HG03103 (cell line): Measurements from ENCODE around the gene SNX14.

Experiments used
- ATAC-seq: cut with Tn5 transposase; IDR thresholded peaks from one replicate; pipeline ENCODE4 v1.9.1; 2021; ENCODE audit warnings: low read depth; ENCODE audit not compliant: unreplicated experiment

SNX14 gene

DNA sequence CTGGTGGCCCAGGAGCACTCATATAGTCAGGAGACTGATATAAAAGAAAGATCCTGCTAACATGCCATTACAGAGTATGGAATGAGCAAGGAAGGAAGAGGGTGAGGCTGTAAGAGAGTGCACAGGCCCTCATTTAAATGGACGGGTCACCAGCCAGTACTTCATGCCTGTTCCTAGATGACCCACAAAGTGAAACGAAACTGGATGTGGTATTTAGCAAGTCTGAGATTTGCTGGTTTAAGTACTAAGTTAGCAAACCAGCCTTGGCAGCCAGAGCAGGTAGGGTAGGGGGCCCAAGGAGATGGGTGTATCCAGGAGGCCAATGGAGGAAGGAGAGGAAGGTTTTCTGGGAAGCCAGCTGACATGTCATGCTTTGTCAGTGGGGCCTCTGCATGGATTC is 127.9 kb downstream of the SNX14 start:
- peak; percentile 40 for ATAC-seq

DNA sequence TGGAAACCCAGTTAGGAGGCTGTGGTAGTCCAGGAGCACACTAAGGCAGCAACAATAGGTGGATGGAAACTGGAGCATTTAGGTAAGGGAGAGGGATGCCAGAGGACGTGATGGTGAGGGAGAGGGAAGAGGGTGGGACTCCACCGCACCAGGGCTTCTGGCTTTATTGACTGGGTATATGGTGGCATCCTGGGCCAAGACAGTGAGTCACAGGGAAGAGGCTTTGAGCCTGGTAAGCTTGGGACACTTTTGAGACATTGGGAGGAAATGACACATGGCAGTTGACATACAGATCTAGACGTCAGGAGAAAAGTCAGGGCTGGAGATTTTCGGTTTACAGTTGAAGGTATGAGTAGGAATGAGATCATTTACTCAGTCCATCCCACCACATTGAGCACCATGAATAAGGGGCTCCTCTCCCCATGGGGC is 128.9 kb downstream of the SNX14 start:
- ATAC-seq: no peak

DNA sequence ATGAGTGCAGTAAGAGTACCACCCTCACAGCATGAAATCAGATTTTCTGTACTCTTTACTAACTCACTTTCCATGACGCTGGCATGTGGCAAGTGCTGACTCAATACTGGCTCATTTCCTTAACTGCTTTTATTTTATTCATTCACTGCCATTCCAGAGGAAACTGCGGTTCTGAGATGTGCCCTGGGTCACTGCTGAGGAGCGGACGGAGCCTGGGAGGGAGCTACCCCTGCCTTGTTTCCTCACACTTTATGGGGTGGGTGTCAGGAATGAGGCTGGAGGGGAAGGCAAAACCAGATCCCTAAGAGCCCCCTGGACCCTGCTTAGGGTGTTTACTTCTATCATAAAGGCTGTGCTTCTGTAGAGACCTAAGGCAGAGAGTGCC is 129.4 kb downstream of the SNX14 start:
- ATAC-seq: no peak

DNA sequence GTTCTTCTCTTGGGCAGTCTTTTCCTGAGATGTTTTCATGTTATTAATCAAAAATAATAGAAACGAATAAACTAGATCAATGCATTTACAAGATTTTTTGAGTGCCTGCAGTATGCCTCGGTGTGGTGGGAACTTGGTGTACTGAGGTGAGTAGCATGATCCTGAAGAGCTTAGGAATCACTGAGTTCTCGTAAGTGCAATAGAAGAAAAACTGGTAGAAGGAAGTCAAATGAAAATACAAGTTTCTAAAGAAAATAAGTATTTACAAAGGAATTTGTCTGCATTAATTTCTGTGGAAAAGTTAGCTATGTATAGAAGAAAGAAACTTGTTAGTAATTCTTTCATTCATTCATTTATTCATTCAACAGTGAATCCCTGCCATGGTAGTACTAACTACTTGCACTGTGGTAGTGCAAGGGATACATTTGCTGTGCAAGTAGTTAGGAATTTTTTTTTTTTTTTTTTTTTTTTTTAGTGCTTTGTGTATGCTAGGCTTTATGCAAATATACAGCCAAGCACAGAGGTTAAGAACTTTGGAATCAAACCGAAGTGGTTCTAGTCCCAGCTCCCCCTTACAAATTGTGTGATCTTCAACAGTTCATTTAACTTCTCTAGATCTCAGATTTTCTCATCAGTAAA is 129.9 kb downstream of the SNX14 start:
- no peak for ATAC-seq

DNA sequence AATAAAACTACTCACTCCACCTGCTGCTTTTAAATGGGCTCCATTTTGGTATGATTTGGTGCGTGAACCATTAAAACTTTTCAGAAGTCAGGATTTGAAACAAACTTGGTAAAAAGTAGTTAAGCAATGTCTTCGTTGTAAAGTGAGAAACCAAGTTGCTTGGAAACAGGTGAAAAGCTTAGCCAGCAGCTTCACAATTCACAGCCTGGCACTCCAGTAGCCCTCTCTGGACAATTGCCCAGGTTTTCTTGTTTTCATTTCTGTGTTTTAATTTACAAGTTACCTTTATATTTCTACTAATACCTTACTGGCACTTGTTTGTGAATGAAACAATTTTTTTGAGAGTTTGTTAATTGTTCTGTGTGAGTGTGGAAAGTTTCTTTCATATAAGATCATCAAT is 131.0 kb downstream of the SNX14 start:
- ATAC-seq: no peak

DNA sequence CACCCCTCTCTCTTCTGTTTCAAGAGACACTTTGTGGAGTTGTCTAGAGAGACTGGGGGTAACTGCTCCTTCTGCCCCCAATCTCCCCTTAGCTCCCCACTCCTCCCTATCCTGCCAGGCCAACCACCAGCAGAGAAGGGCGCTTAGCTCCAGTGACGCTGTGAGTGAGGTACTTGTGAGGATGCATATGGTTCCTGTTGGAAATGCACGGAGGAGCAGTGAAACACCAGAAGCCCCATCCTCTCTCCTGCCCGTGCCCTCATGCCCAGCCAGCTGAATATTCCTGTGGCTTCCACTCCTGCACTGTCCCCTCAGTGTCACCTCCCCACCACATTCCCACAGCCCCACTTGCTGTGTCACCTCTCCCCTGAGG is 131.9 kb downstream of the SNX14 start:
- ATAC-seq: no peak

DNA sequence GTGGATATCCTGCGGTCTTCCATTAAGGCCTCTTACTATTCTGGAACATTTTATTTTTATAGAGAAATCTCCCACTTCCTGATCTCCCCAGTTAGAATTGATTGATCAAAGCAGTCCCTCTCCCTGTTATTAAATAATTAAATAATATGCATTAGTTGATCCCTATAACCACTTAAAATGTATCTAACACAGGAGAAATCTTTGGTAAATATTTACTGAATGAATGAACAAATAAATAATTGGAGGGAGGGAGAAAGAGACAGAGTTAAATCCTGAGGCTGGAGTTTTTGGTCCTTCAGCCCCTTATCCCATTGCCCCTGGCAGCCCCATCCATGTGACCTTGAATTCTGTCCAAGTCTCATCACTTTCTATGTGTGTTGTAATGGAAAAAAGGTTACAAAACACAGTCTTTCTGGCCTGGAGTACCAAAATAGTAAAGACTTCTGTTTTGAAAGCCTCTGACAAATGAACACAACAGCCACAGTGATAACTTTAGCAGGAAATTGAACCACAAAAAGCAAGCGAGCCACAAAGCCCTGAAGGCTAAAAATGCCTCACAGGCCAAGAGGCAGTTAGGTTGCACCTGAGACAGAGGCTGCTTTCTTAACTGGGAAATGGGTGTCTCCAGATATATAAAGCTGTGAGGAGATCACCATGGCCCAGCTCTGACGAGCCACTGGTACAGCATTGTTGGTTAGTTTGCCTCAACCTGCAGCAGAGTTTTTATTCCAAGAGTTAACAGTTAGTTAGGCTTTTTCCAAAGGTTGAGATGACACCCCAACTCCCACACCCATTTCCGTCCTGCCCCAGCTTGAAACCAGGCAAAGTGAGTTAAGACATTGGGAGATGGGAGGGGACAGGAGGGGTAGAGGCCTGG is 132.5 kb downstream of the SNX14 start:
- peak; percentile 83 for ATAC-seq

DNA sequence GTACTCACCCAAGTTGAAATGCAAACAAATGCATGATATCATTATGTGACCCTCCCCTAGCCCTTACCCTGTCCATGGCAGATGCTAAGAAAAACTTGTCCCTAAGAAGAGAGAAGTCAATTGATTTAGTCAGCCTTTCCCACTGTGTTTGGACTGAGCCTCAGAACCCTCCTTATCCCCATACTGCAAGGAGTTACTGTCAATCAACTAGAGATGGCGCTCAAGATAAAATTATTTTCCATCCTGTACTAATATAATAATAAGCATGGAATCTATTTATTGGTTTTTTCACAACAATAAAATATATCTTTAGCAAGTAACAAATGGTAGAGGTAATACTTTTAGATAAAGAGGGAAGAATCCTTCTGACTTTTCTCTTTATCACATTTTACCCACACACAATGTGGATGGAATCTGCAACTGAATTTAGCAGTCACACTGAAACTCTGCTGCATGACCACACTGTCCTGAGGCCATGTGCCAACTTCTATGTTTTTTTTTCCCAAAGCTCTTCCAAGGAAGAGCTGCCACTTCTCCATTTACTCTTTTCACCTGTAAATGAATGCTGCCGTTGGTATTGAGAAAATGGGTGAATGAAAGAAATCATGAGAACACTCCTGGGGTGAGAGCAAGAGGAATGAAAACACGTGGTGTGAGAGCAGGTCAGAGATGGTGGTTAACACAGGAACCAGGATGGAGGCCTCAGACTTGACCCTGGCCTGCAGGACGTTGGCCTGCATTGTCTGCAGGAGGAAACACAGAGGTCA is 133.3 kb downstream of the SNX14 start:
- no peak for ATAC-seq

DNA sequence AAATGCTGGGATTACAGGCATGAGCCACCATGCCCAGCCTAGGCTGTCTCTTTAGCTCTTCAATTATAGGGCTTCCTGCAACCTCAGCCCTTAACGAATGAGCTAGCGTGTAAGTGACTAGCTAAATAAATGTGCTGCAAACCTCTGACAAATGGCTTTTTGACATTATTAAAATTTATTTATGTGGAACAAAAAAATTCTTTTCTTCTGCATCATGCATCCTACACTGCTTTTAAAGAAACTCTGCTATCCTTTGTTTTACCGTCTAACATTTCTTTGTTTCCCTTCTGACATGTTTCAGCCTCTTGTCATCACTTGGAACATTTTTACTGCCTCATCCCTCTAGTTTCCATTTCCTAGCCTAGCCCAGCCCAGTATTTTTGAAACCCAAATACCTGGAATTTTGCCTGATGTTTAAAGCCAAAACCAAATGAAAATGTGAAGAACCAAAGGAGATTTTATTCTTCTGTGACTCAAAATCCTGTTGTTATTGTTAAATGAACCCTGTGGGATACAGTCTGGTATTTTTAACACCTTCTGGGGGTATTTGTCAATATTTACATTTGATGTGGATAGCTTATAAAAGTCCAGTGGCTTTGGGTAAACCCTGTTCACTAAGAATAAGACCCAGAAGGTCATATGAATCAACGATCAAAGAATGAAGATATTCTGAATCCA is 134.3 kb downstream of the SNX14 start:
- no peak for ATAC-seq

DNA sequence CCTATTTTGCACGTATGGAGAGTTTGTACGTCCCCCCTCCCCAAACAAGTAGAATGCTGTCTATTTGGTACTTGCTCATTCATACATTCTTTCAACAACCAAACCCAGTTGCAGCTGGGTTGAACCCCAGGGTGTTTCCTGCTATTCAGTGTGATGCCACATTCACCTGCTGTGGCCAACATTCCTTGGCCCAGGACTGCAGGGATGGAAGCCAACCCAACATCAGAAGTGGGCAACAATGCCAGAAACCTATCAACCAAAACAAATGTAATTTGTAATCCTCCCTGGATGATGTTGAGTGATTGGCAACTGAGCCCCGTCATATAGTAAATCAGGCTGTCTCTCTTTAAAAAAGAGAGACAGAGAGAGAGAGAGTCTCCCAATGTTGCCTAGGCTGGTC is 134.9 kb downstream of the SNX14 start:
- ATAC-seq: no peak

DNA sequence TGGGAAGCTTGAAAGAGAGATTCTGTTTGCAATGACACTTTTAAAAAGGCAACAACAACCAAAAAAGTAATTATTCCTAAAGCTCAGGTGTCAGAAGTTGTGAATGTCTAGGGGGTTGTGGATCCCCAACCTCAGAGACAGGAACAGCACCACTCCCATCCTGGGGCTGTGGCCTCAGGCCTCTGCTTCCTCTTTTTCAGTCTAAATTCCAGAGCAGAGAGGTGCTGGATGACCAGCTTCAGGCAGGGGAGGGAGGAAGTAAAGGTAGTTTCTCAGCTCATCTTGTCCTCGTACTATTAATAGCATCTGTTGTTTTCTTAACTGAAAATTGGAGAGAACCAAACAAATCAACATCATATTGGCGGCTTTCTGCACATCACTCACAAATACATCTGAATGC is 135.5 kb downstream of the SNX14 start:
- ATAC-seq: no peak

DNA sequence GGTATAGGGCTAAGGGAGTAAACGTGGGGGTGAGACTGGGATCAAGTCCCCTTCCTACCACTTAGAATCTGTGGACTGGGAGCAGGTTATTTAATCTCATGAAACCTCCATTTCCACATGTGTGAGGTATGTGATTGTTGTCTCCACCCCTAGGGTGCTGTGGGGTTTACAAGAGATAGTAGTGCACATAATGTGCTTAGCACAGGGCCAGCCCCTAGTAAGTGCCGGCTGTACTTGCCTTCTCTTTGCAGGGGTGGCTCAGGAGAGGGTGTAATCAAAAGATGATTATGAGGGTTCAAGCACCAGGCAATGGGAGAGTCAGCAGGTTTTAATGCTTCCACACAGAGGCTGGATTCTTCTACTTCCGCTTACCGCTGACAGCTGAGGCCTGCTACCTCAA is 136.9 kb downstream of the SNX14 start:
- ATAC-seq: no peak
